ENCODE measurements around the gene GLYATL1. TPM values are rescaled to one million over a fixed set of nuclear protein-coding genes. Genes with fewer than 3 reads are reported as not detected.

GLYATL1 gene
- polyA plus RNA-seq, 2 donors: 0.08 to 0.18 TPM

DNA sequence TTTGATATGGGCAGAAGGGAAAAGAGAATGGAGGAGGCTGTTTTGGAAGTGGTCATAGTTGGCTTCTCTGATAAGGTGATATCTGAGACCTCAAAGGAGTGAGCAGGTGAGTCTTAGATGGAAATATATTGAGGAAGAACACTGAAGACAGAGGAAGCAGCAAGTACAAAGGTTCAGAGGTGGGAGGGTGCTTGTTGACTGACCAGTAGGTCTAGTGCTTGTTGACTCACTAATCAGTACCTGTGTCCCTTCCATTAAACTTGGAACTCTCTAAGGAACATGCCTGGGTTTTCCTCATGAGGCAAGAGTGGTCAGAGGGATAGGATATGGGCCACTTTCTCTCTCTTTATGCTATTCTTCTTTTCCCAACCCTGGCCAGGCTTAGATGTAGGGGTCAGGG lies 25.6 kb upstream of the GLYATL1 start:
- no peak overlapping the region for H3K4me3 ChIP-seq (ENCODE audit: low read depth in 1 of 2, low read length in 2 of 2)
- peaks cover 3 to 6% of the 10 kb centered on the region in 2 donors for H3K9me3 ChIP-seq (ENCODE audit: control insufficient read depth in 2 of 2, insufficient read depth in 1 of 2, low read depth in 1 of 2, low read length in 1 of 2)

DNA sequence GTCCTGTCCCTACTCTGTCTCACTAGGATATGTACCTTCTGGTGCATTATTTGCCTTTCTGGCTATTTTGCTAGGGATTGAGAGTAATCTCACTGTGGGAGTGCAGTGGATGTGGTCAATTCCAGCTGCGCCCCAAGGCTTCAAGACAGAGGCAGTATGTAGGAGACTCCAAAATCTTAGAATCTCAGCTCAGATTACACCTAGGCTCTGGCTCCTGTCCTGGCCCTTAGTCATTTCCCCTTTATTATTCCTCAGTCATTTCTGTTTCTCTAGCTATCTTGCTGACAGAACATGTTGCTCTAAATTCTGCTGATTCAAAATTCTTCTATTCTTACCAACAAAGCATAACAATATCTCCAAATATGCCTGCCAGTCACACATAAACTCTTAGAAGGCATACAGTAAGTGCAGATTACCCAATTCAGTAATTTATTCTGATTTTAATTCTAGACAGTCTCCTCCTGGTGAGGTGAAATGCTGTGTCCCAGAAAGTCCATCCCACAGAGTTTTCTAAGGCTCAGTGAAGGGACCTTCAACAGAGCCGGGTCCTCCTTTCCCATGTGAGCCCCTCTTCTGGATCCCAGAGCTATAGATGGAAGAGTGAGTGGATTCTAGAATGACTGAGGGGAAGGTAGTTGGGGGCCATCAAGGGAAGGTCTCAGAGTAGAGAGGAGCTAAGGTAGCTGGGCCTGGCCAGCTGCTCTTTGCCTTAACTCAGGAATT lies 24.3 kb upstream of the GLYATL1 start:
- 91 to 94% methylated on average over 2 of the region's 2 CpGs for WGBS, 2 donors

More for the DNA sequence above, 25.6 kb upstream of the GLYATL1 start:
- Histone ChIP-seq H3K4me1 (ENCODE audit: control insufficient read depth in 2 of 2, insufficient read depth in 2 of 2, low read length in 1 of 2) (peaks cover 0 to 2% of the 10 kb centered on the region in 2 donors), H3K27ac (ENCODE audit: low read depth in 2 of 2, low read length in 1 of 2) (no peak overlapping the region), H3K27me3 (ENCODE audit: control insufficient read depth in 1 of 2, insufficient read depth in 2 of 2, low read length in 2 of 2) (no peaks in the 10 kb centered on the region), H3K36me3 (ENCODE audit: control insufficient read depth in 2 of 2, insufficient read depth in 2 of 2, low read length in 1 of 2) (peaks cover 0 to under 1% of the 10 kb centered on the region in 2 donors)

DNA sequence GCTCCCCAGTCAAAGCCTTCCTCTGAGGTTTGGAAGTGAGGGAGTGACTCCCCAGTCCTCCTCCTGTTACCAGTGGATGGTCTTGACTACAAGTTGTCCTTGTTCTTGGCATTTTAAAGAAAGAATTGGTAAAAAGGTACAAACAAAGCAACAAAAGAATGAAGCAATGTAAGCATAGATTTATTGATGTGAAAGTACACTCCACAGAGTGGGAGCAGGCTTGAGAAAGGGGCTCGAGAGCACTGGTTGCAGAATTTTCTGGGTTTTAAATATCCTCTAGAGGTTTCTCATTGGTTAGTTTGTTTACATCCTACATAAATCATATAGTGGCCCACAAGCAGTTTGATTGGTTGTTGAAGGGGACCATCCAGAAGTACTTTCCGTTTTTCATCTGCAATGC lies 22.7 kb upstream of the GLYATL1 start:
- H3K4me1 ChIP-seq (ENCODE audit: control insufficient read depth in 2 of 2, insufficient read depth in 2 of 2, low read length in 1 of 2): peaks cover 0 to 2% of the 10 kb centered on the region in 2 donors
- WGBS, 2 donors: 85% methylated on average over 2 of the region's 2 CpGs
- H3K9me3 ChIP-seq (ENCODE audit: control insufficient read depth in 2 of 2, insufficient read depth in 1 of 2, low read depth in 1 of 2, low read length in 1 of 2): peaks cover 3 to 6% of the 10 kb centered on the region in 2 donors
- peaks cover 0 to 2% of the 10 kb centered on the region in 2 donors for H3K36me3 ChIP-seq (ENCODE audit: control insufficient read depth in 2 of 2, insufficient read depth in 2 of 2, low read length in 1 of 2)
- H3K27me3 ChIP-seq (ENCODE audit: control insufficient read depth in 1 of 2, insufficient read depth in 2 of 2, low read length in 2 of 2): no peaks in the 10 kb centered on the region
- H3K4me3 ChIP-seq (ENCODE audit: low read depth in 1 of 2, low read length in 2 of 2): no peak overlapping the region
- H3K27ac ChIP-seq (ENCODE audit: low read depth in 2 of 2, low read length in 1 of 2): no peak overlapping the region

More for the DNA sequence above, 24.3 kb upstream of the GLYATL1 start:
- H3K4me3 ChIP-seq (ENCODE audit: low read depth in 1 of 2, low read length in 2 of 2): no peak overlapping the region
- H3K27ac ChIP-seq (ENCODE audit: low read depth in 2 of 2, low read length in 1 of 2): no peak overlapping the region
- peaks cover 0 to 2% of the 10 kb centered on the region in 2 donors for H3K36me3 ChIP-seq (ENCODE audit: control insufficient read depth in 2 of 2, insufficient read depth in 2 of 2, low read length in 1 of 2)
- peaks cover 3 to 6% of the 10 kb centered on the region in 2 donors for H3K9me3 ChIP-seq (ENCODE audit: control insufficient read depth in 2 of 2, insufficient read depth in 1 of 2, low read depth in 1 of 2, low read length in 1 of 2)
- no peaks in the 10 kb centered on the region for H3K27me3 ChIP-seq (ENCODE audit: control insufficient read depth in 1 of 2, insufficient read depth in 2 of 2, low read length in 2 of 2)
- peaks cover 0 to 2% of the 10 kb centered on the region in 2 donors for H3K4me1 ChIP-seq (ENCODE audit: control insufficient read depth in 2 of 2, insufficient read depth in 2 of 2, low read length in 1 of 2)

DNA sequence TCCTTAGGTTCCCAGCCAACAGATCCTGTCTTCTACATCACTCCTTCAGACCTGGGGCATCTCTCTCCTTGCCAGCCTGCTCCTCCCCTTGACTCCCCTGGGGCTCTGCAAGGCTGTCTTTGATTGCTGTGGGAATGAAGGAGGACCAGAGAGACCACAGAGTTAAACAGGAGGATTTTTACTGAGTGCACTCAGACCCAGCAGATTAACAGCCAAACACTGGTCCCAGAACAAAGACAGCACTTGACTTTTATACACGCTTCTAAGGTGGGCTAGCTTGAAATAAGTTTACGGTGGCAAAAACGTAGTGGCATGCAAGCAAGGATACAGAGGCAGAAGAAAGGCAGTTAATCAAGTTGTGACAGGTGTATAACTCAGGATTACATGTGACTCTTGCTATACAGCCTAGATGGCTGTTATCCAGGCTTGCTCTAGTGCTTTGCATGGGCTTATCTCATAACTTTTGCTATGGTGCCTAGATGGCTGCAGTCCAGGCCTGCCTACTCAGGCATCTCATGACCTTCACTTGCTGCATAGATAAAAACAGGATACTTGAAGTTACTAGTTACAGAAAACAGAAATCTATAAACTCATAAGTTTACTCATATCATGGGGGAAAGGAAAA lies 22.0 kb upstream of the GLYATL1 start:
- H3K9me3 ChIP-seq (ENCODE audit: control insufficient read depth in 2 of 2, insufficient read depth in 1 of 2, low read depth in 1 of 2, low read length in 1 of 2): peaks cover 3 to 6% of the 10 kb centered on the region in 2 donors
- H3K4me3 ChIP-seq (ENCODE audit: low read depth in 1 of 2, low read length in 2 of 2): no peak overlapping the region
- H3K27ac ChIP-seq (ENCODE audit: low read depth in 2 of 2, low read length in 1 of 2): no peak overlapping the region
- peaks cover 0 to 2% of the 10 kb centered on the region in 2 donors for H3K36me3 ChIP-seq (ENCODE audit: control insufficient read depth in 2 of 2, insufficient read depth in 2 of 2, low read length in 1 of 2)
- WGBS, 2 donors: 75 to 78% methylated on average over 3 of the region's 3 CpGs
- peaks cover 4% of the 10 kb centered on the region in 2 donors for H3K4me1 ChIP-seq (ENCODE audit: control insufficient read depth in 2 of 2, insufficient read depth in 2 of 2, low read length in 1 of 2)
- no peaks in the 10 kb centered on the region for H3K27me3 ChIP-seq (ENCODE audit: control insufficient read depth in 1 of 2, insufficient read depth in 2 of 2, low read length in 2 of 2)

DNA sequence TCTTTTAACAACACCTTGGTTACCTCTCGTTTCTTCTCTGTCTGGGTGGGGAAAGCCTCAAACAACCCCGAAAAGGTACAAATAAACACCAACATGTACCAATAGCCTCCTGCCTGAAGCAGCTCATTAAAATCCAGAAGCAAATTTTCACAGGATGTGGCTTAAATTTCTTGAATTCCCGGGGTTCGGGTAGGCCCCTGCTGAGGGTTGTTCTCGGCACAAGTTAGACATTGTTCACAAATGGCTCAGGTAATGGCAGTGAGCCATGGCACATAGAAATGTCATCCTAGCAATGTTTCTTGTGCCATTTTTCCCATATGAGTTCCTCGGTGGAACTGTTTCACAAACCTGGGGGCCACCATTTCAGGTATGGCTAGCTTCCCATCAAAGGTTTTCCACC lies 19.7 kb upstream of the GLYATL1 start:
- peaks cover 3 to 6% of the 10 kb centered on the region in 2 donors for H3K9me3 ChIP-seq (ENCODE audit: control insufficient read depth in 2 of 2, insufficient read depth in 1 of 2, low read depth in 1 of 2, low read length in 1 of 2)
- H3K36me3 ChIP-seq (ENCODE audit: control insufficient read depth in 2 of 2, insufficient read depth in 2 of 2, low read length in 1 of 2): peaks cover 0 to 2% of the 10 kb centered on the region in 2 donors
- H3K4me3 ChIP-seq (ENCODE audit: low read depth in 1 of 2, low read length in 2 of 2): no peak overlapping the region
- H3K4me1 ChIP-seq (ENCODE audit: control insufficient read depth in 2 of 2, insufficient read depth in 2 of 2, low read length in 1 of 2): peaks cover 6 to 7% of the 10 kb centered on the region in 2 donors
- WGBS, 2 donors: 90% methylated on average over 6 of the region's 6 CpGs
- H3K27ac ChIP-seq (ENCODE audit: low read depth in 2 of 2, low read length in 1 of 2): no peak overlapping the region
- H3K27me3 ChIP-seq (ENCODE audit: control insufficient read depth in 1 of 2, insufficient read depth in 2 of 2, low read length in 2 of 2): no peaks in the 10 kb centered on the region

DNA sequence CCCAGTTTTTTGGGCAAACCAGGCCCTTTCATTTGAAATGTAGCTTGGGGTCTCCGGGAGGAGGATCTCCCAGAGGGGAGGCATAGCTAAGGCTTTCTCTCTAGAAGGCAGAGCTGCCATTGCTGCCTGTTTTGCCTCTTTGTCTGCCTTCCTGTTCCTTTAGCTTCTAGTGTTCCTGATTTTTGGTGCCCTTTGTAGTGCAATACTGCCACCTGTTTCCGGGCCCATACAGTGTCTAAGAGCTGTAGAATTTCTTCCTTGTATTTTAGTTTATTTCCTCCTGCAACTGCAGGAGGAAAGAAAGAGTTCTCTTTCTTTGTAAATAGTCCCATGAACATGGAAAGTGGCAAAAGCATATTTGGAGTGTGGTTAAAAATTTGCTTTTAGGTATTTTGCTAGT lies 19.3 kb upstream of the GLYATL1 start:
- Histone ChIP-seq H3K36me3 (ENCODE audit: control insufficient read depth in 2 of 2, insufficient read depth in 2 of 2, low read length in 1 of 2) (peaks cover 0 to 2% of the 10 kb centered on the region in 2 donors), H3K27ac (ENCODE audit: low read depth in 2 of 2, low read length in 1 of 2) (no peak overlapping the region), H3K4me1 (ENCODE audit: control insufficient read depth in 2 of 2, insufficient read depth in 2 of 2, low read length in 1 of 2) (peaks cover 5 to 6% of the 10 kb centered on the region in 2 donors), H3K4me3 (ENCODE audit: low read depth in 1 of 2, low read length in 2 of 2) (no peak overlapping the region), H3K9me3 (ENCODE audit: control insufficient read depth in 2 of 2, insufficient read depth in 1 of 2, low read depth in 1 of 2, low read length in 1 of 2) (peaks cover 3 to 6% of the 10 kb centered on the region in 2 donors), H3K27me3 (ENCODE audit: control insufficient read depth in 1 of 2, insufficient read depth in 2 of 2, low read length in 2 of 2) (no peaks in the 10 kb centered on the region)
- 83 to 85% methylated on average over 2 of the region's 2 CpGs for WGBS, 2 donors

DNA sequence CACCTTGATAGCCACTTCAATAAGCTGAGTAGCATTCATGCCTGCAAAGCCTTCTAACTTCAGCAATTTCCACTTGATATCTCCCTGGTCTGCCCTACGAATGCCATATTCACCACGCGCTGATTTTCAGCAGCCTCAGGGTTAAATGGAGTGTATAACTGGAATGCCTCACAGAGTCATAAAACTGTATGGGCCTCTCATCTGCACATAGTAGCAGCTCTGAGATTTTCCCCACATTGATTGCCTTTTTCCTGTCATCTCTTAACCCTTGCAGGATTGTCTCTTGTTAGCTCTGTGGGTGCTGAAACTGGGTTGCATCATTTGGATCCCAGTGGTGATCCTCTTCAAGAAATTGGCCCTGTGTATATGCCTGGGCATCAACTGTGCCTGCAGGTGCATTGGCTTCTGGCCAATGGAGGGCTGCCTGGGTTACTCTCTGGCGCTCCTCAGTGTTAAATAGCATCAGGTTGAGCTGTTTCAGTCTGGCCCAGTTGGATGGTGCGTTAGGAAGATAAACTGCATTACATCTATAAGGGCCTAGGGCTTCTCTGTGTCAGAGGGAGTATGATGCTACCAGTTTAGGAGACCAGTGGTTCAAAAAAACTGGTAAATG lies 17.4 kb upstream of the GLYATL1 start:
- Histone ChIP-seq H3K27ac (ENCODE audit: low read depth in 2 of 2, low read length in 1 of 2) (peak overlapping the region; percentile 70 to 88), H3K4me1 (ENCODE audit: control insufficient read depth in 2 of 2, insufficient read depth in 2 of 2, low read length in 1 of 2) (peaks cover 5 to 6% of the 10 kb centered on the region in 2 donors)
- WGBS, 2 donors: 58 to 66% methylated on average over 5 of the region's 5 CpGs

GRCh38 chr11:58922479-58922878 lies 16.8 kb upstream of the GLYATL1 start:
- WGBS, 2 donors: 29 to 37% methylated on average over 5 of the region's 5 CpGs
- Histone ChIP-seq H3K9me3 (ENCODE audit: control insufficient read depth in 2 of 2, insufficient read depth in 1 of 2, low read depth in 1 of 2, low read length in 1 of 2) (no peaks in the 10 kb centered on the region), H3K4me3 (ENCODE audit: low read depth in 1 of 2, low read length in 2 of 2) (no peak overlapping the region), H3K27ac (ENCODE audit: low read depth in 2 of 2, low read length in 1 of 2) (peak overlapping the region; percentile 70 to 88), H3K4me1 (ENCODE audit: control insufficient read depth in 2 of 2, insufficient read depth in 2 of 2, low read length in 1 of 2) (peaks cover 5 to 6% of the 10 kb centered on the region in 2 donors), H3K27me3 (ENCODE audit: control insufficient read depth in 1 of 2, insufficient read depth in 2 of 2, low read length in 2 of 2) (no peaks in the 10 kb centered on the region), H3K36me3 (ENCODE audit: control insufficient read depth in 2 of 2, insufficient read depth in 2 of 2, low read length in 1 of 2) (peaks cover 0 to 2% of the 10 kb centered on the region in 2 donors)

More for the DNA sequence above, 17.4 kb upstream of the GLYATL1 start:
- peaks cover 0 to 3% of the 10 kb centered on the region in 2 donors for H3K9me3 ChIP-seq (ENCODE audit: control insufficient read depth in 2 of 2, insufficient read depth in 1 of 2, low read depth in 1 of 2, low read length in 1 of 2)
- H3K4me3 ChIP-seq (ENCODE audit: low read depth in 1 of 2, low read length in 2 of 2): no peak overlapping the region
- H3K36me3 ChIP-seq (ENCODE audit: control insufficient read depth in 2 of 2, insufficient read depth in 2 of 2, low read length in 1 of 2): peaks cover 0 to 2% of the 10 kb centered on the region in 2 donors
- H3K27me3 ChIP-seq (ENCODE audit: control insufficient read depth in 1 of 2, insufficient read depth in 2 of 2, low read length in 2 of 2): no peaks in the 10 kb centered on the region

- Histone ChIP-seq H3K4me3 (ENCODE audit: low read depth in 1 of 2, low read length in 2 of 2) (peak overlapping the region in 1 of 2 donors; percentile 2), H3K4me1 (ENCODE audit: control insufficient read depth in 2 of 2, insufficient read depth in 2 of 2, low read length in 1 of 2) (peaks cover 5 to 9% of the 10 kb centered on the region in 2 donors), H3K27me3 (ENCODE audit: control insufficient read depth in 1 of 2, insufficient read depth in 2 of 2, low read length in 2 of 2) (no peaks in the 10 kb centered on the region), H3K27ac (ENCODE audit: low read depth in 2 of 2, low read length in 1 of 2) (peak overlapping the region; percentile 37 to 70), H3K9me3 (ENCODE audit: control insufficient read depth in 2 of 2, insufficient read depth in 1 of 2, low read depth in 1 of 2, low read length in 1 of 2) (no peaks in the 10 kb centered on the region), H3K36me3 (ENCODE audit: control insufficient read depth in 2 of 2, insufficient read depth in 2 of 2, low read length in 1 of 2) (peaks cover 0 to 2% of the 10 kb centered on the region in 2 donors)
- 1 to 4% methylated on average over 5 of the region's 5 CpGs for WGBS, 2 donors
Measured at GRCh38 chr11:58923300-58923788, 15.9 kb upstream of the GLYATL1 start.
